ENCODE data around the gene SETD1A. TPM values are rescaled to one million over a fixed set of nuclear protein-coding genes. Genes with fewer than 3 reads are reported as not detected.

Gene SETD1A
- 10 to 100 TPM in 2 of 8 experiments, 1 to 10 TPM in 6; 3.5 to 17.0 (median 6.6) TPM for total RNA-seq

- ATAC-seq (replicated peaks in 6 of 8), result peak; percentile 76 to 86 (median 80)
- peak within 1 kb of the TSS; percentile 99 to 100 for H3K27ac ChIP-seq
- in situ Hi-C loops (cut with MboI; ENCODE audit: low pct_unique_long_range_greater_than_20kb in 2 of 9, low sequenced_read_pairs in 9 of 9, unreplicated experiment in 9 of 9), result loop anchor here in 2 of 9 experiments (25.0 kb wide), 2 partner anchors 505 to 905 kb away; partner anchors contain the start of genes ARMC5 (in 2 of the 2), TGFB1I1 (in 2 of the 2) and ZNF267 (in 1 of the 2)
- WGBS, 10 experiments, result 0 to 5% (median 0%) methylated on average over 1 to 11 of the region's 85 CpGs; no CpG with 5 or more reads in 5 of the 10 experiments
- H3K4me3 ChIP-seq, result peak within 1 kb of the TSS; percentile 77 to 99 (median 87)
- H3K4me1 ChIP-seq (replicated peaks in 1 of 2), result peaks cover 6 to 12% of the 10 kb centered on the region in 2 donors
Observed at GRCh38 chr16:30957456-30958174, at the start of gene SETD1A. Gene SETD1A, plus strand, starts transcription at chr16:30957754. Its CDS starts 978 bp downstream, at chr16:30958732.

- 30 to 100% methylated on average over 1 to 2 of the region's 18 CpGs; no CpG with 5 or more reads in 8 of the 10 experiments for WGBS, 10 experiments
- in situ Hi-C loops (cut with MboI; ENCODE audit: low pct_unique_long_range_greater_than_20kb in 2 of 9, low sequenced_read_pairs in 9 of 9, unreplicated experiment in 9 of 9), result loop anchor here in 1 of 9 experiments (10.0 kb wide), 1 partner anchor 66 kb away; no protein-coding TSS in a partner anchor
Observed at GRCh38 chr16:30910427-30911029, 47.0 kb upstream of the SETD1A start.

GRCh38 chr16:30912794-30913412 lies 44.7 kb upstream of the SETD1A start:
- no peaks in the 10 kb centered on the region for H3K4me1 ChIP-seq (replicated peaks in 1 of 2)
- H3K4me3 ChIP-seq, result no peak overlapping the region
- no peak for ATAC-seq (replicated peaks in 6 of 8)
- 30 to 92% (median 82%) methylated on average over 1 to 4 of the region's 6 CpGs; no CpG with 5 or more reads in 3 of the 10 experiments for WGBS, 10 experiments
- in situ Hi-C loops (cut with MboI; ENCODE audit: low pct_unique_long_range_greater_than_20kb in 2 of 9, low sequenced_read_pairs in 9 of 9, unreplicated experiment in 9 of 9), result loop anchor here in 1 of 9 experiments (10.0 kb wide), 1 partner anchor 68 kb away; no protein-coding TSS in a partner anchor
- no peak overlapping the region for H3K27ac ChIP-seq

More at GRCh38 chr16:30910427-30911029, 47.0 kb upstream of the SETD1A start:
- Histone ChIP-seq H3K4me1 (replicated peaks in 1 of 2) (no peaks in the 10 kb centered on the region), H3K4me3 (no peak overlapping the region), H3K27ac (no peak overlapping the region)
- no peak for ATAC-seq (replicated peaks in 6 of 8)

GRCh38 chr16:30914830-30915229 lies 42.7 kb upstream of the SETD1A start:
- H3K27ac ChIP-seq, result no peak overlapping the region
- no peaks in the 10 kb centered on the region for H3K4me1 ChIP-seq (replicated peaks in 1 of 2)
- WGBS, 10 experiments, result 67 to 100% (median 100%) methylated on average over 1 to 3 of the region's 3 CpGs; no CpG with 5 or more reads in 5 of the 10 experiments
- no peak overlapping the region for H3K4me3 ChIP-seq
- peak in 2 of 8 experiments; percentile 20 to 32 for ATAC-seq (replicated peaks in 6 of 8)
- in situ Hi-C loops (cut with MboI; ENCODE audit: low pct_unique_long_range_greater_than_20kb in 2 of 9, low sequenced_read_pairs in 9 of 9, unreplicated experiment in 9 of 9), result loop anchor here in 2 of 9 experiments (5.0 to 10.0 kb wide), 2 partner anchors 68 to 70 kb away; no protein-coding TSS in a partner anchor

- WGBS, 10 experiments, result 57 to 100% (median 90%) methylated on average over 1 of the region's 1 CpG; no CpG with 5 or more reads in 6 of the 10 experiments
- no peak overlapping the region for H3K4me3 ChIP-seq
- H3K27ac ChIP-seq, result no peak overlapping the region
- in situ Hi-C loops (cut with MboI; ENCODE audit: low pct_unique_long_range_greater_than_20kb in 2 of 9, low sequenced_read_pairs in 9 of 9, unreplicated experiment in 9 of 9), result loop anchor here in 2 of 9 experiments (5.0 to 10.0 kb wide), 2 partner anchors 71 to 74 kb away; no protein-coding TSS in a partner anchor
- H3K4me1 ChIP-seq (replicated peaks in 1 of 2), result no peaks in the 10 kb centered on the region
- ATAC-seq (replicated peaks in 6 of 8), result no peak
Observed at GRCh38 chr16:30918614-30919013, 38.9 kb upstream of the SETD1A start.

- in situ Hi-C loops (cut with MboI; ENCODE audit: low pct_unique_long_range_greater_than_20kb in 2 of 9, low sequenced_read_pairs in 9 of 9, unreplicated experiment in 9 of 9), result no loop called here
- no peak for ATAC-seq (replicated peaks in 6 of 8)
- no peak overlapping the region for H3K27ac ChIP-seq
- no peak overlapping the region for H3K4me3 ChIP-seq
- 80 to 100% (median 100%) methylated on average over 1 of the region's 2 CpGs; no CpG with 5 or more reads in 6 of the 10 experiments for WGBS, 10 experiments
- H3K4me1 ChIP-seq (replicated peaks in 1 of 2), result no peaks in the 10 kb centered on the region
Observed at GRCh38 chr16:30920891-30921290, 36.7 kb upstream of the SETD1A start.

GRCh38 chr16:30921459-30921747 lies 36.2 kb upstream of the SETD1A start:
- peak overlapping the region; percentile 41 to 48 (median 42) for H3K4me3 ChIP-seq
- in situ Hi-C loops (cut with MboI; ENCODE audit: low pct_unique_long_range_greater_than_20kb in 2 of 9, low sequenced_read_pairs in 9 of 9, unreplicated experiment in 9 of 9), result no loop called here
- peak overlapping the region in 1 of 2 donors; percentile 31 for H3K27ac ChIP-seq
- no peak for ATAC-seq (replicated peaks in 6 of 8)
- H3K4me1 ChIP-seq (replicated peaks in 1 of 2), result no peaks in the 10 kb centered on the region
- WGBS, 10 experiments, result 0 to 100% (median 13%) methylated on average over 1 to 3 of the region's 6 CpGs; no CpG with 5 or more reads in 3 of the 10 experiments

GRCh38 chr16:30921748-30922419 lies 35.7 kb upstream of the SETD1A start:
- Histone ChIP-seq H3K4me3 (peak overlapping the region; percentile 41 to 48 (median 42)), H3K4me1 (replicated peaks in 1 of 2) (no peaks in the 10 kb centered on the region), H3K27ac (peak overlapping the region; percentile 65 to 80)
- peak; percentile 2 to 48 (median 10) for ATAC-seq (replicated peaks in 6 of 8)
- in situ Hi-C loops (cut with MboI; ENCODE audit: low pct_unique_long_range_greater_than_20kb in 2 of 9, low sequenced_read_pairs in 9 of 9, unreplicated experiment in 9 of 9), result no loop called here
- 0 to 1% (median 0%) methylated on average over 1 to 25 of the region's 37 CpGs; no CpG with 5 or more reads in 4 of the 10 experiments for WGBS, 10 experiments

GRCh38 chr16:30922420-30922959 lies 35.1 kb upstream of the SETD1A start:
- H3K27ac ChIP-seq, result peak overlapping the region; percentile 95 to 97
- peaks cover under 1% of the 10 kb centered on the region in 2 donors for H3K4me1 ChIP-seq (replicated peaks in 1 of 2)
- ATAC-seq (replicated peaks in 6 of 8), result peak; percentile 73 to 81 (median 74)
- peak overlapping the region; percentile 42 to 79 (median 57) for H3K4me3 ChIP-seq
- WGBS, 10 experiments, result 0 to 4% (median 0%) methylated on average over 2 to 17 of the region's 42 CpGs; no CpG with 5 or more reads in 5 of the 10 experiments
- in situ Hi-C loops (cut with MboI; ENCODE audit: low pct_unique_long_range_greater_than_20kb in 2 of 9, low sequenced_read_pairs in 9 of 9, unreplicated experiment in 9 of 9), result no loop called here

GRCh38 chr16:30922960-30923535 lies 34.5 kb upstream of the SETD1A start:
- peak overlapping the region; percentile 56 to 79 (median 59) for H3K4me3 ChIP-seq

GRCh38 chr16:30923554-30924075 lies 33.9 kb upstream of the SETD1A start, which contains the start of gene FBXL19:
Gene FBXL19, plus strand, starts transcription at chr16:30923572. Its CDS starts 2,183 bp downstream, at chr16:30925755.
- in situ Hi-C loops (cut with MboI; ENCODE audit: low pct_unique_long_range_greater_than_20kb in 2 of 9, low sequenced_read_pairs in 9 of 9, unreplicated experiment in 9 of 9), result no loop called here
- ATAC-seq (replicated peaks in 6 of 8), result no peak
- no CpG with 5 or more reads among the region's 31 CpGs for WGBS, 10 experiments
- peak within 1 kb of the TSS; percentile 56 to 79 (median 59) for H3K4me3 ChIP-seq
- H3K27ac ChIP-seq, result peak within 1 kb of the TSS; percentile 95 to 97
- H3K4me1 ChIP-seq (replicated peaks in 1 of 2), result peaks cover 4 to 6% of the 10 kb centered on the region in 2 donors

More at GRCh38 chr16:30922960-30923535, 34.5 kb upstream of the SETD1A start:
- Histone ChIP-seq H3K27ac (peak overlapping the region; percentile 95 to 97), H3K4me1 (replicated peaks in 1 of 2) (peaks cover 4 to 6% of the 10 kb centered on the region in 2 donors)
- in situ Hi-C loops (cut with MboI; ENCODE audit: low pct_unique_long_range_greater_than_20kb in 2 of 9, low sequenced_read_pairs in 9 of 9, unreplicated experiment in 9 of 9), result no loop called here
- peak; percentile 63 to 73 (median 68) for ATAC-seq (replicated peaks in 6 of 8)
- WGBS, 10 experiments, result 0% methylated on average over 2 to 6 of the region's 33 CpGs; no CpG with 5 or more reads in 5 of the 10 experiments
